ENCODE results near the gene OTX2. TPM values are rescaled to one million over a fixed set of nuclear protein-coding genes. Genes with fewer than 3 reads are reported as not detected.

OTX2 gene
- polyA plus RNA-seq, 3 donors = not detected

DNA sequence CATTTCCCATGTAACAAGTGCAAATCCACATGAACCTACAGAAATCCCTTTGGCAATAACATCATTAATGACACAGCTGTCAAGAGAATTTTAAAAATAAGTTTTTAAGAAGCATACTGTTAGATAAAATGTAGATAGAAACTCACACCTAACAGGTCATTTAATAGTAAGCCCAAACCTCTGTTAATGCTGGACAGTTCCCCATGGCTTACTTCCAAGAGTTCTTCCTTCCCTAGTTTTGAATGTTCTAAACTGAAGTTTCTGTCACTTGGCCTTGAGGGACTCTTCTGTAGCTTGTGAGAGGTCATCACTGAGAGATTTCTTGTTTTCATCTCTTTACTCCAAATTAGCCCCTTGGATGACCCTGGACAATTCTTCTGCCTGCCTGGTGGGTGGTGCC is 22.7 kb downstream of the OTX2 start:
- no peak overlapping the region for H3K4me3 ChIP-seq (replicated peaks in 1 of 3; ENCODE audit: low read depth in 2 of 3, low read length in 3 of 3)
- intact Hi-C loops (cut with micrococcal nuclease) = no loop called here
- H3K4me1 ChIP-seq (ENCODE audit: control insufficient read depth in 1 of 2, insufficient read depth in 2 of 2, low read length in 2 of 2) = no peaks in the 10 kb centered on the region
- H3K4me2 ChIP-seq (replicated peaks; ENCODE audit: extremely low read depth, low read length, poor library complexity, severe bottlenecking) = no peak overlapping the region
- no peaks in the 10 kb centered on the region for H3K9me3 ChIP-seq (replicated peaks in 1 of 2; ENCODE audit: control insufficient read depth in 1 of 2, insufficient read depth in 1 of 2, low read length in 2 of 2)
- Mint-ChIP-seq H3K36me3 (no peaks in the 10 kb centered on the region), H3K27me3 (ENCODE audit: low read depth in 3 of 3) (peaks cover 14 to 20% (median 19%) of the 10 kb centered on the region in 3 donors), H3K4me3 (peak overlapping the region in 1 of 2 donors; percentile 17), H3K4me1 (no peaks in the 10 kb centered on the region), H3K27ac (no peak overlapping the region), H3K9me3 (peaks cover 0 to 8% (median 5%) of the 10 kb centered on the region in 7 donors)
- H3K27ac ChIP-seq (ENCODE audit: low read depth in 1 of 2, low read length in 2 of 2) = no peak overlapping the region
- TF ChIP-seq, protein P1, sequence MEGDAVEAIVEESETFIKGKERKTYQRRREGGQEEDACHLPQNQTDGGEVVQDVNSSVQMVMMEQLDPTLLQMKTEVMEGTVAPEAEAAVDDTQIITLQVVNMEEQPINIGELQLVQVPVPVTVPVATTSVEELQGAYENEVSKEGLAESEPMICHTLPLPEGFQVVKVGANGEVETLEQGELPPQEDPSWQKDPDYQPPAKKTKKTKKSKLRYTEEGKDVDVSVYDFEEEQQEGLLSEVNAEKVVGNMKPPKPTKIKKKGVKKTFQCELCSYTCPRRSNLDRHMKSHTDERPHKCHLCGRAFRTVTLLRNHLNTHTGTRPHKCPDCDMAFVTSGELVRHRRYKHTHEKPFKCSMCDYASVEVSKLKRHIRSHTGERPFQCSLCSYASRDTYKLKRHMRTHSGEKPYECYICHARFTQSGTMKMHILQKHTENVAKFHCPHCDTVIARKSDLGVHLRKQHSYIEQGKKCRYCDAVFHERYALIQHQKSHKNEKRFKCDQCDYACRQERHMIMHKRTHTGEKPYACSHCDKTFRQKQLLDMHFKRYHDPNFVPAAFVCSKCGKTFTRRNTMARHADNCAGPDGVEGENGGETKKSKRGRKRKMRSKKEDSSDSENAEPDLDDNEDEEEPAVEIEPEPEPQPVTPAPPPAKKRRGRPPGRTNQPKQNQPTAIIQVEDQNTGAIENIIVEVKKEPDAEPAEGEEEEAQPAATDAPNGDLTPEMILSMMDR (IDR thresholded peaks at IDR 0.05) = no peak
- H3K27me3 ChIP-seq (ENCODE audit: control insufficient read depth in 2 of 2, insufficient read depth in 2 of 2, low read length in 2 of 2) = peaks cover 18 to 22% of the 10 kb centered on the region in 2 donors
- H3K36me3 ChIP-seq (replicated peaks in 1 of 2; ENCODE audit: control insufficient read depth in 1 of 2, insufficient read depth in 2 of 2, low read length in 2 of 2) = no peaks in the 10 kb centered on the region
- no peak overlapping the region for H2AFZ ChIP-seq (ENCODE audit: insufficient read depth, low read depth, low read length, poor library complexity, severe bottlenecking)
- no peak overlapping the region for H3K9ac ChIP-seq (ENCODE audit: insufficient read depth, low read length, poor library complexity, severe bottlenecking)
- no peak for DNase-seq
- no peaks in the 10 kb centered on the region for H4K20me1 ChIP-seq (ENCODE audit: insufficient read depth, low read length)
- no peaks in the 10 kb centered on the region for H3K79me2 ChIP-seq (ENCODE audit: insufficient read depth, low read length)

DNA sequence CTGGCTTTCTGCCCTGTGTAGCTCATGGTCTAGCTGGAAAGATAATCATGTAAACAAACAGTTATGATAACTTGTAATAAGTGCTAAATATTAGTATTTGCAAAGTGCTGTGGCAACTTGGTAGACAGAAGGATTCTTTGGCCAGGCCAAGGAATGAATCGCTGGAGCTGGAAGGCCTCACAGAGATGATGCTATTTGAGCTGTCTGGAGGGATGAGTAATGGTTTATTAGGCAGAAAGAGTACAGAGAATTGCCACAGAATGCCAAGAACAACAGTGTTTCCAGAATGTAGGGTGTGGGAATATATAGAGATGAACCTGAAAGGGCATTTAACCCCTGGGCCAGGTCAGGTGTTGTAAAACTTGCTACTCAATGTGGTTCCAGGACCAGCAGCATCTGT is 27.6 kb downstream of the OTX2 start:
- intact Hi-C loops (cut with micrococcal nuclease) = no loop called here
- H4K20me1 ChIP-seq (ENCODE audit: insufficient read depth, low read length) = no peaks in the 10 kb centered on the region
- no peaks in the 10 kb centered on the region for H3K36me3 Mint-ChIP-seq
- H3K4me1 ChIP-seq (ENCODE audit: control insufficient read depth in 1 of 2, insufficient read depth in 2 of 2, low read length in 2 of 2) = no peaks in the 10 kb centered on the region
- no peak overlapping the region for H3K27ac Mint-ChIP-seq
- TF ChIP-seq, protein P1 (IDR thresholded peaks at IDR 0.05) = no peak
- no peak overlapping the region for H2AFZ ChIP-seq (ENCODE audit: insufficient read depth, low read depth, low read length, poor library complexity, severe bottlenecking)
- no peak for DNase-seq
- H3K36me3 ChIP-seq (replicated peaks in 1 of 2; ENCODE audit: control insufficient read depth in 1 of 2, insufficient read depth in 2 of 2, low read length in 2 of 2) = no peaks in the 10 kb centered on the region
- H3K27me3 Mint-ChIP-seq (ENCODE audit: low read depth in 3 of 3) = peaks cover 8 to 9% (median 9%) of the 10 kb centered on the region in 3 donors
- peaks cover 0 to 7% (median 2%) of the 10 kb centered on the region in 7 donors for H3K9me3 Mint-ChIP-seq
- 79% methylated on average over 1 of the region's 1 CpG for WGBS (ENCODE audit: insufficient coverage)
- no peak overlapping the region for H3K4me2 ChIP-seq (replicated peaks; ENCODE audit: extremely low read depth, low read length, poor library complexity, severe bottlenecking)
- H3K79me2 ChIP-seq (ENCODE audit: insufficient read depth, low read length) = no peaks in the 10 kb centered on the region
- H3K27me3 ChIP-seq (ENCODE audit: control insufficient read depth in 2 of 2, insufficient read depth in 2 of 2, low read length in 2 of 2) = peaks cover 4 to 8% of the 10 kb centered on the region in 2 donors
- no peak overlapping the region for H3K4me3 ChIP-seq (replicated peaks in 1 of 3; ENCODE audit: low read depth in 2 of 3, low read length in 3 of 3)
- no peak overlapping the region for H3K27ac ChIP-seq (ENCODE audit: low read depth in 1 of 2, low read length in 2 of 2)
- no peaks in the 10 kb centered on the region for H3K4me1 Mint-ChIP-seq
- H3K4me3 Mint-ChIP-seq = no peak overlapping the region
- no peaks in the 10 kb centered on the region for H3K9me3 ChIP-seq (replicated peaks in 1 of 2; ENCODE audit: control insufficient read depth in 1 of 2, insufficient read depth in 1 of 2, low read length in 2 of 2)
- no peak overlapping the region for H3K9ac ChIP-seq (ENCODE audit: insufficient read depth, low read length, poor library complexity, severe bottlenecking)

All from CD14-positive monocyte (primary cell).